ENCODE data around the gene NME5.
"Not testable (repeated sequence)": the region's sequence is repeated elsewhere in the genome, so short reads cannot be mapped to it uniquely, and the experiment has no call there.

The NME5 gene

DNA sequence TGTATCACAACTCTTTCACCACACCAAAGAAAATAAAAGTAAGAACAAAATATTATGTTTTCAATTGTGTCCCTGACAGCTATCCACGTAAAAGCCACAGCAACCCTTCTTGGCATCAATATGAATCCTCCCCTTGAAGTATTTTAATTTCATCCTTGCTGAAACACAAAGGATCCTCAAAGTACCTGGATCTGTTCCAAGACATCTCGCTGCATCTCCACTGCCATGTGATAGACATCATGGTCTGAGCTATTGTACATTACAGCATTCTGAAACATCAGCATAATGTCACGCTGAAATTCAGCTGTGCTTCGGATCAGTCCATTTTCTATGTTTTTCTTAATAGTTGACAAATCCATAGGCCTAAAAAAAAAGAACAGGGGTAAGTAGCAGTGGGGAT is 21.5 kb upstream of the NME5 start:
- no peak for DNase-seq (ENCODE audit: extremely low spot score)
- ChIA-PET POLR2A (no interaction called here), CTCF (interaction anchor here (0.9 kb wide), 1 partner anchor 9 kb away, joined by 4 read pairs; no protein-coding TSS in a partner anchor)
- TF ChIP-seq, protein P1, sequence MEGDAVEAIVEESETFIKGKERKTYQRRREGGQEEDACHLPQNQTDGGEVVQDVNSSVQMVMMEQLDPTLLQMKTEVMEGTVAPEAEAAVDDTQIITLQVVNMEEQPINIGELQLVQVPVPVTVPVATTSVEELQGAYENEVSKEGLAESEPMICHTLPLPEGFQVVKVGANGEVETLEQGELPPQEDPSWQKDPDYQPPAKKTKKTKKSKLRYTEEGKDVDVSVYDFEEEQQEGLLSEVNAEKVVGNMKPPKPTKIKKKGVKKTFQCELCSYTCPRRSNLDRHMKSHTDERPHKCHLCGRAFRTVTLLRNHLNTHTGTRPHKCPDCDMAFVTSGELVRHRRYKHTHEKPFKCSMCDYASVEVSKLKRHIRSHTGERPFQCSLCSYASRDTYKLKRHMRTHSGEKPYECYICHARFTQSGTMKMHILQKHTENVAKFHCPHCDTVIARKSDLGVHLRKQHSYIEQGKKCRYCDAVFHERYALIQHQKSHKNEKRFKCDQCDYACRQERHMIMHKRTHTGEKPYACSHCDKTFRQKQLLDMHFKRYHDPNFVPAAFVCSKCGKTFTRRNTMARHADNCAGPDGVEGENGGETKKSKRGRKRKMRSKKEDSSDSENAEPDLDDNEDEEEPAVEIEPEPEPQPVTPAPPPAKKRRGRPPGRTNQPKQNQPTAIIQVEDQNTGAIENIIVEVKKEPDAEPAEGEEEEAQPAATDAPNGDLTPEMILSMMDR (IDR thresholded peaks at IDR 0.05; ENCODE audit: control extremely low read depth, extremely low read depth, low read depth, missing control alignments), result no peak

DNA sequence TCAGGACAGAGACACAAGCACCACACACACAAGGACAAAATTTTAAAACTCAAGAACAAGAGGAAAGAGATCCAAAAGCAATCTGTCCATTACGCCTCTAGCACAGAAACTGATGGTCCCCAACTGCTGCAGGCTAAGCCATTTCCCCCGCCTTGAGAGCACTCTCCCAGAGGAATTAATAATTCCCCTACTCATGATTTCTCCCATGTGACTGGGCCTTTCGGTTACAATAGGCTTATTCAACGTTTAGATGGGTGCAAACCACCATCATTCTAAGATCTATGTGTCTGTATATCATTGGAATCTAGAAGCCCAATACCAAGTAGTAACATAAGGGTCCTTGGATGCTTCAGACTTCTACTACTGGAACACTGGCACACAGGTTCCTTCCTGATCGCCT is 20.4 kb upstream of the NME5 start:
- no peak for DNase-seq (ENCODE audit: extremely low spot score)
- TF ChIP-seq, protein P1 (IDR thresholded peaks at IDR 0.05; ENCODE audit: control extremely low read depth, extremely low read depth, low read depth, missing control alignments), result no peak
- ChIA-PET CTCF (no interaction called here), POLR2A (interaction anchor here (0.9 kb wide), 1 partner anchor 79 kb away, joined by 3 read pairs; no protein-coding TSS in a partner anchor)

DNA sequence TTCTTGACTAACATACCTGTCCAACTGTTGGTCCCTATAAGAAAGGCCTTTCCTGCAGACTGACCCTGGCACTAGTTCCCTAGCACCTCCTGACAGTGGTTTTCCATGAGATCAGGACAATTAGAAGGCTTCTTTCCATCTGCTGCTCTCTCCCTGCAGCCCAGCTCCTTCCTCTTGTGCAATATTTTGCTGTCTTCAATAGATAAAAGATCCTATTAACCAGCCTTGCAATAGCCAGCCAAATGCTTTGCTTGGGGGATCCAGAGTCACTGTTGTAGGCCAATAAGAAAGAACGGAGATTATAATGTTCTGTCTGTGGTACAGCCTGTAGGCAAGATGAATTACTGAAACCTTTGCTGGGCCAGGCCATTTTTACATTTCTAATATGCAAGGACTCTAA is 18.4 kb upstream of the NME5 start:
- TF ChIP-seq, protein P1 (IDR thresholded peaks at IDR 0.05; ENCODE audit: control extremely low read depth, extremely low read depth, low read depth, missing control alignments), result no peak
- DNase-seq (ENCODE audit: extremely low spot score), result no peak
- POLR2A ChIA-PET, result no interaction called here
- CTCF ChIA-PET, result no interaction called here

DNA sequence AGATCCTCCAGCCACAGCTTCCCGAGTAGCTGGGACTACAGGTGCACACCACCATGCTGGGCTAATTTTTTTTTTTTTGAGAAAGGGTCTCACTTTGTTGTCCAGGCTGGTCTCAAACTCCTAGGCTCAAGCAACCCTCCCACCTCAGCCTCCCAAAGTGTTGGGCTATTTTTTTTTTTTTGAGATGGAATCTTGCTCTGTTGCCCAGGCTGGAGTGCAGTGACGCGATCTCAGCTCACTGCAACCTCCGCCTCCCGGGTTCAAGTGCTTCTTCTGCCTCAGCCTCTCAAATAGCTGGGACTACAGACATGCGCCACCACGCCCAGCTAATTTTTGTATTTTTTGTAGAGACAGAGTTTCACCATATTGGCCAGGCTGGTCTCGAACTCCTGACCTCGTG is 16.7 kb upstream of the NME5 start:
- CTCF ChIA-PET; DNase-seq (ENCODE audit: extremely low spot score): not testable (repeated sequence)
- POLR2A ChIA-PET, result interaction anchor here (0.7 kb wide), 1 partner anchor 361 kb away, joined by 5 read pairs; no protein-coding TSS in a partner anchor

DNA sequence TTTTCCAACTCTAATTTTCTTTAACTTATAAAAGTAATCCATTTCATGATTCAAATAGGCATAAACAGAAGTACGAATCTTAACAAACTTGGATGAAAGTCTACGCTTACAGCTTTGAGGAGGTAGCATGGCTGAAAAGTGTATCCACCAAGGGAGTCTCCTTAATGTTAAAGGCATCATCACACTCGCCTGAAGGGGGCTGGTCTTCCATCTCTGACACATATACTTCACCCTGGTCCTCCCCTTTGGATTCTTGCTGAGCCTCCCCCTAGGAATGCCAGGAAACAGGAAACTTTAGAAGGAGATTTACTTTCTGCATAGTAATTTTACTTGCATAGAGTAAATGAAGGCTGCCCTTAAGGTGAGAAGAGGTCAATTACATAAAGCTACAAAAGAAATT is 10.3 kb upstream of the NME5 start:
- ChIA-PET CTCF (interaction anchor here (0.9 to 3.0 kb wide), 7 partner anchors 9 to 111 kb away, joined by 3 to 13 read pairs (median 5); no protein-coding TSS in a partner anchor), POLR2A (no interaction called here)
- TF ChIP-seq, protein P1 (IDR thresholded peaks at IDR 0.05; ENCODE audit: control extremely low read depth, extremely low read depth, low read depth, missing control alignments), result no peak
- no peak for DNase-seq (ENCODE audit: extremely low spot score)

DNA sequence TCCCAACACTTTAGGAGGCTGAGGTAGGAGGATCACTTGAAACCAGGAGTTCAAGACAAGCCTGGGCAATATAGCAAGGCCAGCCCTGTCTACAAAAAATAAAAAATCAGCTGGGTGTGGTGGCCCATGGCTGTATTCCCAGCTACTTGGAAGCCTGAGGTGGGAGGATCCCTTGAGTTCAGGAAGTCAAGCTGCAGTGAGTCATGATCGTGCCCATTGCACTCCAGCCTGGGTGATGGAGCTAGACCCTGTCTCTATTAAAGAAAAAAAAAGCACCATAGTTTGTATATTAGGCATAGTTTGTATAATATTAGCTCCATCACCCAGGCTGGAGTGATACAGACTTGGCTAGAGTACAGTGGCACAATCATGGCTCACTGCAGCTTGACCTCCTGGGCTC is 9.6 kb upstream of the NME5 start:
- POLR2A ChIA-PET, result no interaction called here
- no peak for DNase-seq (ENCODE audit: extremely low spot score)
- CTCF ChIA-PET, result interaction anchor here (1.2 to 3.0 kb wide), 4 partner anchors 15 to 79 kb away, joined by 4 to 13 read pairs (median 6); no protein-coding TSS in a partner anchor

DNA sequence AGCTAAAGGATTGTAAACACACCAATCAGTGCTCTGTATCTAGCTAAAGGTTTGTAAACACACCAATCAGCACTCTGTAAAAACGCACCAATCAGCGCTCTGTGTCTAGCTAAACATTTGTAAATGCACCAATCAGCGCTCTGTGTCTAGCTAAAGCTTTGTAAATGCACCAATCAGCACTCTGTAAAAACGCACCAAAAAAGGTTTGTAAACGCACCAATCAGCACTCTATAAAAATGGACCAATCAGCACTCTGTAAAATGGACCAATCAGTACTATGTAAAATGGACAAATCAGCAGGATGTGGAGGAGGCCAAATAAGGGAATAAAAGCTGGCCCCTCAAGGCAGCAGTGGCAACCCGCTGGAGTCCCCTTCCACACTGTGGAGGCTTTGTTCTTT is 4.3 kb upstream of the NME5 start:
- POLR2A ChIA-PET; DNase-seq (ENCODE audit: extremely low spot score): not testable (repeated sequence)
- CTCF ChIA-PET, result interaction anchor here (0.6 to 1.2 kb wide), 5 partner anchors 66 to 483 kb away, joined by 3 to 4 read pairs (median 3); no protein-coding TSS in a partner anchor

More for the DNA sequence above, 9.6 kb upstream of the NME5 start:
- TF ChIP-seq, protein P1 (IDR thresholded peaks at IDR 0.05; ENCODE audit: control extremely low read depth, extremely low read depth, low read depth, missing control alignments), result no peak

DNA sequence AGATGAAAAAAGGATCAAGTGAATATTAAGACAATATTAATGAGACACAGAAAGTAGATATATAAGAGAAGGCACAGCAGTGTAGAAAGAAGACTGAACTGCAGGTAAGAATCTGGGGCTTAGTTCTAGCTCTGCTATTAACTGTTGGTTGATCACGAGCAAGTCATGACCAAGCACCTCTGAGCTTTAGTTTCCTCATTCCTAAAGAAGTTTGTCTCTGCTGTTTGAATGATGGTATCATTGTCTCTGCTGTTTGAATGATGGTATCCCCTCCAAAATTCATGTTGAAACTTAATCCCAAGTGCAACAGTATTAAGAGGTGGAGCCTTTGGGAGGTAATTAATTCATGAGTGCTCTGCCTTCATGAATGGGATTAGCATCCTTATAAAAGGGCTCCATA is 2.5 kb upstream of the NME5 start:
- TF ChIP-seq, protein P1 (IDR thresholded peaks at IDR 0.05; ENCODE audit: control extremely low read depth, extremely low read depth, low read depth, missing control alignments), result no peak
- CTCF ChIA-PET, result no interaction called here
- no peak for DNase-seq (ENCODE audit: extremely low spot score)
- POLR2A ChIA-PET, result no interaction called here

All from GM10248 (cell line).